Spleen (tissue), 11 donors: Measurements from ENCODE around the gene LPCAT3. TPM values are rescaled to one million over a fixed set of nuclear protein-coding genes. Genes with fewer than 3 reads are reported as not detected.

ENCODE experiments used
- DNase-seq: peaks from one replicate; pipeline ENCODE4 v3.0.0-alpha.2; 2020
- H3K27ac ChIP-seq, 8 donors: fragments of 200-600 bp; sonication (generic) in 7 of 8; 1 replicate in 4 of 8; 2 replicates in 4 of 8; pipeline versions ENCODE4 v1.5.0 to v1.8.0; 2016 to 2021; ENCODE audit warnings: inconsistent platforms in 4 of 8, mild to moderate bottlenecking in 4 of 8, moderate library complexity in 1 of 8
- H3K27me3 ChIP-seq, 7 donors: fragments of 200-600 bp; sonication (generic) in 6 of 7; replicated peaks in 1 of 7; 1 replicate in 4 of 7; 2 replicates in 3 of 7; pipeline versions ENCODE4 v1.5.0 to v1.8.0; 2016 to 2021; ENCODE audit warnings: inconsistent platforms in 3 of 7, mild to moderate bottlenecking in 1 of 7
- H3K36me3 ChIP-seq, 6 donors: fragments of 200-600 bp; sonication (generic) in 5 of 6; 1 replicate in 4 of 6; 2 replicates in 2 of 6; pipeline versions ENCODE4 v1.5.0 to v1.8.0; 2016 to 2021; ENCODE audit warnings: inconsistent platforms in 2 of 6
- H3K4me1 ChIP-seq, 6 donors: fragments of 200-600 bp; sonication (generic) in 5 of 6; 1 replicate in 3 of 6; 2 replicates in 3 of 6; pipeline versions ENCODE4 v1.5.0 to v1.8.0; 2016 to 2021; ENCODE audit warnings: inconsistent platforms in 3 of 6
- H3K4me3 ChIP-seq, 8 donors: fragments of 200-600 bp; sonication (generic) in 7 of 8; 1 replicate in 4 of 8; 2 replicates in 4 of 8; pipeline versions ENCODE4 v1.5.0 to v1.8.0; 2016 to 2021; ENCODE audit warnings: inconsistent platforms in 4 of 8, mild to moderate bottlenecking in 4 of 8, moderate library complexity in 2 of 8
- H3K9me3 ChIP-seq, 8 donors: fragments of 200-600 bp; sonication (generic) in 7 of 8; 1 replicate in 4 of 8; 2 replicates in 4 of 8; pipeline versions ENCODE4 v1.5.0 to v1.8.0; 2016 to 2021; ENCODE audit warnings: inconsistent platforms in 4 of 8
- POLR2A ChIP-seq, 3 donors: fragments of 450-650 bp; IDR thresholded peaks; one replicate each; pipeline ENCODE4 v1.5.1; 2017; ENCODE audit warnings: antibody characterized with exemption in 3 of 3, mild to moderate bottlenecking in 1 of 3
- POLR2AphosphoS5 ChIP-seq, 3 donors: sonication (generic); formaldehyde crosslinking; IDR thresholded peaks; one replicate each; pipeline ENCODE4 v1.5.1; 2017; ENCODE audit warnings: antibody characterized with exemption in 3 of 3
- WGBS, 5 donors: extraction: QIAGEN DNeasy Blood & Tissue Kit in 3 of 5; methylation state at CpG; one replicate each; pipeline versions ENCODE4 v1.1.5 to v1.1.7; 2013 to 2018; 5-methylcytosine and 5-hydroxymethylcytosine counted together
- intact Hi-C: fragments of 100-400 bp; cut with DNase I; formaldehyde crosslinking; loops from one replicate; pipeline ENCODE4 v1.15.0; 2023; ENCODE audit warnings: low total_unique reads
- polyA plus RNA-seq, 3 donors: library from polyadenylated mRNA; stranded (reverse); fragments of 200-250 nt; gene quantifications; one replicate each; pipeline ENCODE4 v1.2.1, GENCODE V29; 2013
- total RNA-seq, 7 donors: library from RNA; depleted of rRNA in 3 of 7; stranded (reverse); fragments of >200 nt in 3 of 7; fragmentation: NEBNext Ultra II Directional in 4 of 7; extraction: Animal tissue kit (Norgen Biotek cat#: 25700) in 4 of 7; gene quantifications; one replicate each; pipeline versions ENCODE4 v1.1.0 to v1.2.1, GENCODE V29; 2016 to 2021
- TF ChIP-seq, protein P1 (sequence below), 11 experiments: fragments of 200-600 bp in 7 of 11; fragments of 450-650 bp in 4 of 11; sonication (generic) in 4 of 11; IDR thresholded peaks in 8 of 11; conservative IDR thresholded peaks in 3 of 11; 1 replicate in 7 of 11; 2 replicates in 4 of 11; pipeline versions ENCODE4 v1.4.0 to v1.8.0; 2016 to 2021; ENCODE audit warnings: antibody characterized with exemption in 11 of 11, inconsistent platforms in 4 of 11, mild to moderate bottlenecking in 1 of 11
- donor health status: healthy with polysubstance abuse.
- donor health status: DM: no; HTN: no; CAD: no; lungs with moderate emphysema.
- donor health status: DM: no; HTN: no; CAD: no.
- donor health status: Bipolar disorder and iron deficiency.
- donor health status: healthy.
- donor health status: DM: no; HTN: no; CAD: no.
- donor health status: DM: yes; HTN: yes; CAD: no.

LPCAT3 gene
- total and polyA plus RNA-seq, 10 donors, result 9.7 to 52.5 (median 36.9) TPM

GRCh38 chr12:7006639-7007038, 11.6 kb downstream of the LPCAT3 start:
- peaks cover 0 to 59% (median 4%) of the 10 kb centered on the region in 6 donors for H3K36me3 ChIP-seq
- intact Hi-C loops, result no loop called here

GRCh38 chr12:7005311-7005710, 13.0 kb downstream of the LPCAT3 start:
- H3K36me3 ChIP-seq, result peaks cover 0 to 59% (median 2%) of the 10 kb centered on the region in 6 donors
- H3K27me3 ChIP-seq, result no peaks in the 10 kb centered on the region
- intact Hi-C loops, result no loop called here
- WGBS, 5 donors, result 60 to 81% (median 68%) methylated on average over 2 of the region's 2 CpGs
- no peak overlapping the region for H3K4me3 ChIP-seq
- no peaks in the 10 kb centered on the region for H3K9me3 ChIP-seq
- DNase-seq, result no peak
- no peak for TF ChIP-seq POLR2A (IDR thresholded peaks at IDR 0.05)
- TF ChIP-seq POLR2AphosphoS5 (IDR thresholded peaks at IDR 0.05), result no peak
- TF ChIP-seq, protein P1, sequence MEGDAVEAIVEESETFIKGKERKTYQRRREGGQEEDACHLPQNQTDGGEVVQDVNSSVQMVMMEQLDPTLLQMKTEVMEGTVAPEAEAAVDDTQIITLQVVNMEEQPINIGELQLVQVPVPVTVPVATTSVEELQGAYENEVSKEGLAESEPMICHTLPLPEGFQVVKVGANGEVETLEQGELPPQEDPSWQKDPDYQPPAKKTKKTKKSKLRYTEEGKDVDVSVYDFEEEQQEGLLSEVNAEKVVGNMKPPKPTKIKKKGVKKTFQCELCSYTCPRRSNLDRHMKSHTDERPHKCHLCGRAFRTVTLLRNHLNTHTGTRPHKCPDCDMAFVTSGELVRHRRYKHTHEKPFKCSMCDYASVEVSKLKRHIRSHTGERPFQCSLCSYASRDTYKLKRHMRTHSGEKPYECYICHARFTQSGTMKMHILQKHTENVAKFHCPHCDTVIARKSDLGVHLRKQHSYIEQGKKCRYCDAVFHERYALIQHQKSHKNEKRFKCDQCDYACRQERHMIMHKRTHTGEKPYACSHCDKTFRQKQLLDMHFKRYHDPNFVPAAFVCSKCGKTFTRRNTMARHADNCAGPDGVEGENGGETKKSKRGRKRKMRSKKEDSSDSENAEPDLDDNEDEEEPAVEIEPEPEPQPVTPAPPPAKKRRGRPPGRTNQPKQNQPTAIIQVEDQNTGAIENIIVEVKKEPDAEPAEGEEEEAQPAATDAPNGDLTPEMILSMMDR (IDR thresholded peaks at IDR 0.05 in 8 of 11, conservative IDR thresholded peaks at IDR 0.05 in 3 of 11), result no peak
- peaks cover 0 to 37% (median 18%) of the 10 kb centered on the region in 6 donors for H3K4me1 ChIP-seq
- H3K27ac ChIP-seq, result peak overlapping the region in 2 of 8 donors; percentile 1 to 36

More at GRCh38 chr12:7006639-7007038, 11.6 kb downstream of the LPCAT3 start:
- Histone ChIP-seq H3K4me1 (peaks cover 0 to 37% (median 18%) of the 10 kb centered on the region in 6 donors), H3K27ac (no peak overlapping the region), H3K27me3 (no peaks in the 10 kb centered on the region), H3K9me3 (no peaks in the 10 kb centered on the region), H3K4me3 (no peak overlapping the region)
- TF ChIP-seq, protein P1 (IDR thresholded peaks at IDR 0.05 in 8 of 11, conservative IDR thresholded peaks at IDR 0.05 in 3 of 11), result no peak
- TF ChIP-seq POLR2AphosphoS5 (IDR thresholded peaks at IDR 0.05), result no peak
- TF ChIP-seq POLR2A (IDR thresholded peaks at IDR 0.05), result no peak
- DNase-seq, result no peak
- 89 to 97% (median 95%) methylated on average over 3 of the region's 3 CpGs for WGBS, 5 donors

DNA sequence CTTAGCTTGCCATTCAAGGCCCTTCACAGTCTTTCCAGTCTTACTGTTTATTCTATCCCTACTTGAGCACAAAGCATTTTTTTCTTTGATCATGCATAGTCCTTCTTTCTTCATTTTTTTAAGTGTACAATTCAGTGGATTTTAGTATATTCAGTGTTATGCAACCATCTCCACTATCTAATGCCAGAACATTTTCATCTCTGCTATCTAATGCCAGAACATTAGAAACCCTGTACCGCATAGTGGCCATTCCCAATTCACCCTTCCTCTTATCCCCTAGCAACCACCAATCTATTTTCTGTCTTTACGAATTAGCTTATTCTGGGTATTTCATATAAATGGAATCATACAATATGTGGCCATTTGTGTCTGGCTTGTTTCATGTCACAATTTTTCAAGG, 13.4 kb downstream of the LPCAT3 start:
- peaks cover 0 to 59% (median 0%) of the 10 kb centered on the region in 6 donors for H3K36me3 ChIP-seq
- no peak for DNase-seq
- TF ChIP-seq POLR2A (IDR thresholded peaks at IDR 0.05) (no peak), POLR2AphosphoS5 (IDR thresholded peaks at IDR 0.05) (no peak)
- TF ChIP-seq, protein P1 (IDR thresholded peaks at IDR 0.05 in 8 of 11, conservative IDR thresholded peaks at IDR 0.05 in 3 of 11), result no peak
- H3K4me3 ChIP-seq, result no peak overlapping the region
- no peaks in the 10 kb centered on the region for H3K27me3 ChIP-seq
- 88 to 97% (median 95%) methylated on average over 2 of the region's 2 CpGs for WGBS, 5 donors
- peak overlapping the region in 2 of 8 donors; percentile 1 to 36 for H3K27ac ChIP-seq
- H3K4me1 ChIP-seq, result peaks cover 0 to 37% (median 18%) of the 10 kb centered on the region in 6 donors
- intact Hi-C loops, result no loop called here
- no peaks in the 10 kb centered on the region for H3K9me3 ChIP-seq

- no peak overlapping the region for H3K4me3 ChIP-seq
- TF ChIP-seq POLR2AphosphoS5 (IDR thresholded peaks at IDR 0.05), result no peak
- TF ChIP-seq, protein P1 (IDR thresholded peaks at IDR 0.05 in 8 of 11, conservative IDR thresholded peaks at IDR 0.05 in 3 of 11), result no peak
- TF ChIP-seq POLR2A (IDR thresholded peaks at IDR 0.05), result no peak
- DNase-seq, result no peak
- intact Hi-C loops, result no loop called here
- WGBS, 5 donors, result 68 to 84% (median 73%) methylated on average over 2 of the region's 2 CpGs
- no peaks in the 10 kb centered on the region for H3K9me3 ChIP-seq
- peak overlapping the region in 1 of 8 donors; percentile 36 for H3K27ac ChIP-seq
- H3K36me3 ChIP-seq, result peaks cover 0 to 59% (median under 1%) of the 10 kb centered on the region in 6 donors
- H3K4me1 ChIP-seq, result peaks cover 0 to 36% (median 18%) of the 10 kb centered on the region in 6 donors
- no peaks in the 10 kb centered on the region for H3K27me3 ChIP-seq
Observed at GRCh38 chr12:7004287-7004803, 13.9 kb downstream of the LPCAT3 start.
